ENCODE data around the gene PLPP1. TPM values are rescaled to one million over a fixed set of nuclear protein-coding genes. Genes with fewer than 3 reads are reported as not detected.

Gene PLPP1
- total RNA-seq, 1 experiment from 2014 or later, result 26.8 TPM

DNA sequence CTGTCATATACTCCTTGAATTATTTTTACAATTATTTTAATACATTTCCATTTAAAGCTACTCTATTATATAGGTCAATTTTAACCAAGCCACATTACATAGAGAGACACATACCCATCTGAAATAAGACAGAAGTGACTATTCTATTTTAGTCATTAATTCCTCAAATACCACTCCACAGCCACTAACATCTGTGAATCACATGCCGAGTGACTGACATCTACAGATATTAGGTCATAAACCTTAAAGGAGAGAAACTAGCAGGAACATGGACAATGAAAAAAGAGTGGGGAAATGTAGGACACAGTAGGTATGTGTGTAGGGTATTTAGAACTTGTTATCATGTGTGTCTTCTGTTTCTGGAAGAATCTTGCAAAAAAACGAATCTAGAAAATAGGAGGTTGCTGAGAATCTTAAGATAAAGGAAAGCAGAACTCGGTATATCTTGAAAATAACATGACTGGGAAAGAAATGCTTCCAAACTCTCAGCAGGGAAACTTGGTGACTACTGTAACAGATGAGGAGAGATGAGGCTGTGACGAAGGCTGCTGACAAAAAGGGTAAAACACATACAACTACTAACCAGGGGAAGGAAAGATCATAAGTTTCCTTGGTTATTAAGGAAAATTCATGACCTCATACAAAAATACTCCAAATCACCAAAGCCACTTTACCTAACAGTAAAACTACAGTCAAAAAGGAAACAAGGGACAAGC lies 84.6 kb downstream of the PLPP1 start:
- no peak for DNase-seq (ENCODE audit: low read depth)

DNA sequence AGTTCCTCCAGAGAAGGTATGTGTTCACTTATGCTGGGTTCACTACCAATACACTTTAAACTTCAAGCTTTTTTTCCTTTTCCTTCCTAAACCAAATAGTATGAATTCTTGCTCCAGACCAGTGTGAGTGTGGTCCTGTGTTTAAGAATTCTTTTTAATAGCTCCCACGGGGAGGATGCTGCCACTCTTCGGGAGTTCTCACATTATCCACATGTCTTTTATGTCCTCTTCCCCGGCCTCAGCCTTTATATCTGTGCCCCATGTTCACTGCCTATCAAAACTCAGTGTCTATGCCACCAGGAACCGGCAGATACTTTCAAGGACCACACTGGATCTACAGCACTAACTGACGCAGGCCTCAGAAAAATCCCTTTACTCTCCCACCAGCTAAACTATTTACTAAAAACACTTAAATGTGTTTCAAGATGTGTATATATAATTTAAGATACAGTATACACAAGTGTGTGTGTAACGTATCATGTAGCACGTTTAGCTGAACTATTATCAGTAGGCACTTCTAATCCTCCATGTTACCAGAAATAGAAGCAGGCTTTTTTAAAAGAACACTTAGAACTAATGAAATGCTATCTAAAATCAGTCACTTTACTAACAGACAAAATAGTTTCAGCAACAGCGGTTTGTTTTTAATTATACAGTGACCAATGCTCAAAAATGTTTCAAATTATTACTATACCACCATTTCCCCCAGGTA lies 88.0 kb downstream of the PLPP1 start:
- no peak for DNase-seq (ENCODE audit: low read depth)

DNA sequence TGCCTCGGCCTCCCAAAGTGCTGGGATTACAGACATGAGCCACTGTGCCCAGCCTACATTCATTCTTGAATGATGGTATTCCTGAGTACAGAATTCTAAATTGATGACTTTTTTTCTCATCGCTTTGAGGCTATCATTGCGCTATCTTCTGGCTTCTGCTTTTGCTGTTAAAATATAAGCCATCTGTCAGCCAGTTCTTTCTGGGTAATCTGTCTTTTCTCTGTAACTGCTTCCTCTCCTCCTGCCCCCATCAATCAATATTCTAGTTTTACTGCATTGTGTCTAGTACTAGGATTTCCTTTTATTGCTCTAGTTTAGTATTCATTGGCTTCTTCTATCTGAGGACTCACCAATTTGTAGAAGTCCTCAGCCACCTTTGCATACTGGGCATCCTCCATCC lies 89.0 kb downstream of the PLPP1 start:
- DNase-seq (ENCODE audit: low read depth), result no peak

- DNase-seq (ENCODE audit: low read depth), result no peak
Observed at GRCh38 chr5:55441954-55442353, 92.8 kb downstream of the PLPP1 start.

DNA sequence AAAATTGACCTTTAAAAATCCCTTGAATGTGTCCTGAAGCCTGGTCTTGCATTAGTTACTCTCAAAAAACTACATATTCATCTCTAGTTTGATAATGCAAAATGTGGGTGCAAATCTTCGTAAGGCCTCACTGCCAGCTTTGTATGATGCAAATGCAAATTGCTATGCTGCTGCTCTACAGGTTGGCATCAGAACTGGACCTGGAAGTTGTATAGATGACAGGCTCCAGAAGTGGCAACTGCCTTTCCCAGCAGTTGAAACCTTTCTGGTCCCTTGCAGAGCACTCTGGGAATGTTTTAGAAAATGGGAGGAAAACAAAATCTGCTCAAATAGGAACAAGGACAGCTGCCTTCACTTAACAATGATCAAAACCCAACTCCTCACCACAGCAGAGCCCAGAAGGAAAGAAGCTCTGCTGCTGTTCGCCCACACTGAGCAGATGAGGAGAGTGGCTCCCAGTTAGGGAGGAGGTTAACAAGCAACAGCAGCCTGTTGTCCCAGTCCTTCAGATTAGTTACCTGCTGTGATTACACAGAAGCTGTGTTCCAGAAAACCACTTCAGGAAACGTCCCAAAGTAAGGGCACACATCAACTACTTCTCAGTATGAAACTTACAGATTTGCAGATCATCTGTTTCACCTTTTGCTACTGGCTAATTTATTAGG lies 93.5 kb downstream of the PLPP1 start:
- no peak for DNase-seq (ENCODE audit: low read depth)

DNA sequence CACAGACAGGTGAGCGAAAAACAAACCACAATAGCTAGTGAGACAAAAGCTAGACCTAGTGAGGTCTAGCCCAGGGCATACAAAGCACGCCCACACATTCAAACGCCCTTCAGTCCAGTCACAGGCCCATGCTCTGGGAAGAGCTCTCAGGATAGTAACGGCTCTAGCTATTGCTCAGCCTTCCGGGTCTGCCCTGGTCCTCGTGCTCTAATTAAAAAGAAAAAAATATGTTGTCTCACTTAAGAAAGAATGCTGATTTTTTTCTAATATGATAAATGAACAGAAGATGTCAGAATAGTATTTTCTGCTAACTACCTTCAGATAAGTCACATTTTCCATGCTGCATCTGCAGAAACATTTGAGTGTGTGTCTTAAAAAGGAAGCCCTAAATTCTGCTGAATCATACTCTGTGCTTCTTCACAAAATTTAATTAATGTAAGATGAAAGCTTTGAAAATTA lies 94.5 kb downstream of the PLPP1 start:
- DNase-seq (ENCODE audit: low read depth), result peak; percentile 70

GRCh38 chr5:55438998-55439397 lies 95.8 kb downstream of the PLPP1 start:
- DNase-seq (ENCODE audit: low read depth), result peak; percentile 45

GRCh38 chr5:55437859-55438206 lies 96.9 kb downstream of the PLPP1 start:
- no peak for DNase-seq (ENCODE audit: low read depth)

DNA sequence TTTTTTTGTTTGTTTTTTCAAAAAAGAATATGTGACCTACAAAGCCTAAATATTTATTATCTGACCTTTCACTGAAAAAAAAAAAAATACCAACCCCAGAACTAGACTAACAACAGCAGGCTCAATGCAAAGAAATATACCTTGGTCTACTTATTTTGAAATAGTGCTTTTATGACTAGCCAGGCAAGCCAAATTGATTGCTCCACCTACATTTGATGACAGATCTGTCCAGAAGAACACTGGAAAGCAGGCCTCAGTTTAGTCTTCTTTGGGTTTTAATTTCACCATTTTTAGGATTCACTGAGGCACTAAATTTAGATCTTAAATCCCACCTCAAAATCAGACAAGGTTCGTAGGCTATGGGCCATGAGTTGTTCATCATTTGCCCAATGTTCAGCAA lies 97.3 kb downstream of the PLPP1 start:
- DNase-seq (ENCODE audit: low read depth), result no peak

DNA sequence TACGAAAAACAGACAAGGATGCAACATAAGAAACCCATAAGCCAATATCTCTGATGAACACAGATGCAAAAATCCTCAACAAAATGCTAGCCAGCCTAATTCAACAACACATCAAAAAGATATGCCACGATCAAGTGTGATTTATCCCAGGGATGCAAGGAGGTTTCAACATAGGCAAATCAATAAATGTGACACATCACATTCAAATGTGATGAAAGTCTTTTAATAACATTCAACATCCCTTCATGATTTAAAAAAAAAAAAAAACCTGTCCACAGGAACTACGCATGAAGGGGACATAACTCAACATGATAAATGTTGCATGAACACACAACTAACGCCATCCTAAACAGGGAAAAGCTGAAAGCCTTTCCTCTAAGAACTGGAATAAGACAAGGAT lies 102.2 kb downstream of the PLPP1 start:
- DNase-seq (ENCODE audit: low read depth), result no peak

DNA sequence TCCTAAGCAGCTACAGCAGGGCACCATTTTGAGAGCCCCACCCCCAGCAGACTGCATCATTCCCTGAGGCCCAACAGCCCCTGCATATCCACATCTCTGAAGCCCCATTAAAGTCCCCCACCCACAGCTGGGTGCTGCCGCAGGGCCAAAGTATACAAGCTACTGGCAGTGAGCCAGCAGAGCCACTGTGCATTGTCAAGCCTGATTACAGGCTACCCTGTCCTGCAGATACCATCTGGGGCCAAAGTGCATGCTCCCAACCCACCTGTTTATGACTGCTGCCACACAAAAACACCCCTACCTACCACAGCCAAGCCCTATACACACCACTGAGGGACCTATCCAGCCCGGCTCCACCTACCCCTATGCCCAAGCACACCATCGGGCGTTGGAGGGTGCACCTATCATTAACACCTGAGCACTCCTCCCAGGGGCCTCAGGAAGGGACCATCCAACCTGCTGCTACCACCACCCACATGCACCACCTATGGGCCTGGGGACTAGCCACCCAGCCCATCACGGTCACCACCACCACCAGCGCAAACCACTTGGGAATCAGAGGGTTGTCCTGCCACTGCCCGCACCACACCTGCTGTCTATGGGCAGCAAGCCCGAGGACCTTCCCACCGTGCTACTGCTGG lies 105.0 kb downstream of the PLPP1 start:
- DNase-seq (ENCODE audit: low read depth), result no peak

GRCh38 chr5:55429221-55429612 lies 105.5 kb downstream of the PLPP1 start:
- DNase-seq (ENCODE audit: low read depth), result no peak

DNA sequence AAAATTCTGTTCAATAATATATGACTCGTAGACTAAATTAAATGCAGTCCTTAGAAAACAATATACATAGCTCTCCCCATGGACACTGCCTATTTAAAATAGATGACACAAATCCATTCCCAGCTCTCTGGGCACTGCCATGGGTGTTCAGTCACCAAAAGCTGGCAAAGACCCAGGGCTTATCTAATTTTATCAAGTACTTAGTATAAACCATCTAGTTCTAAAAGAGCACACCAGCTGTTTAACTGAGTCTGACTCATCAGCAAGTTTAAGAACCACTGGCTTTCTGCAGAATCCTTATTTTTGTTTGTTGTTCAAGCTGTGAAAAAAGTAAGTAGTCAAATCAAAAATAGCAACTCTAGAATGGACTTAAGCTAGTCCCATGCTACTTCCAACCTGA lies 107.6 kb downstream of the PLPP1 start:
- DNase-seq (ENCODE audit: low read depth), result peak; percentile 50

GRCh38 chr5:55426455-55426854 lies 108.3 kb downstream of the PLPP1 start:
- DNase-seq (ENCODE audit: low read depth), result no peak

GRCh38 chr5:55421074-55421529 lies 113.7 kb downstream of the PLPP1 start:
- peak; percentile 30 for DNase-seq (ENCODE audit: low read depth)

- no peak for DNase-seq (ENCODE audit: low read depth)
Observed at GRCh38 chr5:55418994-55419968, 115.5 kb downstream of the PLPP1 start.

GRCh38 chr5:55416306-55416705 lies 118.5 kb downstream of the PLPP1 start:
- no peak for DNase-seq (ENCODE audit: low read depth)

DNA sequence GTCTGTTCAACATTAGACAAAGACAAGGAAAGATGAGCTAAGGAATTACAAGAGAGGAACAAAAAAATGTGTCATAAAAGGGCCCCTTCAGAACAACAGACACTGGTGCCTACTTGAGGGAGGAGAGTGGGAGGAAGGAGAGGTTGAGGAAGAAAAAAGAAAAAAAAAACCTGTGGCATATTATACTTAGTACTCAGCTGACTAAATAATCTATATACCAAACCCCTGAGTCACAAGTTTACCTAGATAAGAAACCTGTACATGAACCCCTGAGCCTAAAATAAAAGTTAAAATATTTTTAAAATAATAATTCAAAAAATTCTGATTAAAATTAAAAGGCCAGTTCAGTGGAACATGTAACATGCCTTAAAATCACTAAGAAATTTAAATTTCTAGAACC lies 119.7 kb downstream of the PLPP1 start:
- DNase-seq (ENCODE audit: low read depth), result no peak

DNA sequence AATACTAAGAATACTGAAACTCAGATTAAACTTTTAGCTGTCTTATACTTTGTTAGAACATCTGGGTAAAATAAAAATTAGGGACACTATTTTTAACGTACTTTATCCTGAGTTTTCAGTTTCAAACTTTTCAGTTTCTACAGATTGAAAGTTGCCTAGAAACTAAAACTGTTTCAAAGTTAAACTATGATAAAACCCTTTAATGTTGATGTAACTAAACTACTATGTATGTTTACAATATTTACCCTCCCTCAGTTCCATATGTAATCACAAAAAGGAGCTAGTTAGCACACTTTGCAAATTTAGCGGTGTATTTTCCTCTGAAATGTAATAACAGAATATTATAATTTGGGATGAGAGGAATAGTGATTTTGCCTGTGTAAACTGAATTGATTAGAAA lies 121.1 kb downstream of the PLPP1 start:
- no peak for DNase-seq (ENCODE audit: low read depth)

- no peak for DNase-seq (ENCODE audit: low read depth)
Observed at GRCh38 chr5:55411876-55412275, 122.9 kb downstream of the PLPP1 start.

GRCh38 chr5:55410845-55411244 lies 123.9 kb downstream of the PLPP1 start:
- no peak for DNase-seq (ENCODE audit: low read depth)
